ENCODE data around the gene DNAJC15. TPM values are rescaled to one million over a fixed set of nuclear protein-coding genes. Genes with fewer than 3 reads are reported as not detected.

Gene DNAJC15
- total and polyA plus RNA-seq, 2 of the 8 experiments (the other 6 are each of a cell fraction or from before 2014, with no cell fraction given), result 5.8 to 20.8 TPM

DNA sequence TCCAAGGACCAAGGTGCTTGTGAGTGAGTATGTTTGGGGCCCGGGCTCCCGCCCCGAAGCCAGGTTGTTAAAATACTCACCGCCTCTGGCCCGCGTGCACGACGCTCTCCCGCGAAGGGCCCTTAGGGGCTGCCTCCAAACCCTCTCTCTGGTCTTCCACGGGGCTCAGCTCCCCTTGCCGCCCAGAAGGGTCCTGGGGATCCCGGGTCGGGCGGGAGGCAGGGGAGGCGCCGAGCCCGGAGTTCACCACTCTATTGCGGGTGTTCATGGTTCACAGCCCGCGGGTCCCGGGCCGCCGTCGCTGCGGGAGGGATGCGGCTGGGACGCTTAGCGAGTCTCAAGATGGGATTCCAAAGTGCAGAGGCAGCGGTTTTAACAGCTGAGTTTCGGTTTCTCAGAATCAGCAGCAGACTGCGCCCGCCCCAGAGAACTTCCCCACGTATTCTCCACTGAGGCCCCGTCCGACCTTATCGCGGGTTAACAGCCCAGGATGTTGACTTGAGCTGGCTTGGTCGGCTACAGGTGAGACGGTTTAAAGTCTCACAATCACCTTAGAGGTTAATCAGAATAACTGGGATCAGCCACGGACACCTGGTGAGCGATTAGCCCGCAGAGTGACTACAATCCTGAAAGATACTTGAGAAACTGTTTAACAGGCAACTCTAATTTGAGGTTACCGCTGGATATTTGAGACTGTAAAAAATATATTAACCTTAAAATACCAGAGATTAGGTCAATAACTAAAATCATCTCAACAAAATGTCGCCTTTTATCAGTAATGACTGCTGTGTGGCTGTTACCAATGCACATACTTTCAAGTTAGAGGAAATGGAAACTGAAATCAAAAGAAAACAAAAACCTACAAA, 31.3 kb upstream of the DNAJC15 start, which contains the start of gene EPSTI1 (continued):
- peak; percentile 88 for TF ChIP-seq E2F6 (IDR thresholded peaks at IDR 0.05)
- peak; percentile 16; the same call in 1 of the 2 replicates for TF ChIP-seq MAFK (IDR thresholded peaks at IDR 0.05; ENCODE audit: low read depth, low read length)
- peak; percentile 12 for TF ChIP-seq NANOG (IDR thresholded peaks at IDR 0.05; ENCODE audit: insufficient read depth, low read depth, low read length, poor library complexity, severe bottlenecking)
- 0 out of 2 replicates have a peak, but pooled peaks have one; percentile 24 for TF ChIP-seq KDM1A (IDR thresholded peaks at IDR 0.05; ENCODE audit: borderline replicate concordance, low read length)
- TF ChIP-seq SUZ12 (IDR thresholded peaks at IDR 0.05; ENCODE audit: low read length), result peak; percentile 39; the same call in 1 of the 2 replicates
- TF ChIP-seq CHD1 (IDR thresholded peaks at IDR 0.05; ENCODE audit: low read depth, low read length), result no peak
- TF ChIP-seq ASH2L (IDR thresholded peaks at IDR 0.05; ENCODE audit: low read length), result peak; percentile 93
